Prostate gland (tissue), 2 donors: ENCODE results near the gene ATOX1.

Experiments used
- POLR2A ChIP-seq: fragments of 450-650 bp; IDR thresholded peaks from one replicate; pipeline ENCODE4 v1.6.1; 2016; ENCODE audit warnings: antibody characterized with exemption, mild to moderate bottlenecking
- TF ChIP-seq, protein P1 (sequence below), 4 experiments: fragments of 200-600 bp in 2 of 4; fragments of 450-650 bp in 2 of 4; sonication (generic) in 2 of 4; IDR thresholded peaks; 1 replicate in 3 of 4; 2 replicates in 1 of 4; pipeline ENCODE4 v1.5.1; 2016 to 2019; ENCODE audit warnings: antibody characterized with exemption in 4 of 4, mild to moderate bottlenecking in 2 of 4, moderate library complexity in 2 of 4

- TF ChIP-seq, protein P1, sequence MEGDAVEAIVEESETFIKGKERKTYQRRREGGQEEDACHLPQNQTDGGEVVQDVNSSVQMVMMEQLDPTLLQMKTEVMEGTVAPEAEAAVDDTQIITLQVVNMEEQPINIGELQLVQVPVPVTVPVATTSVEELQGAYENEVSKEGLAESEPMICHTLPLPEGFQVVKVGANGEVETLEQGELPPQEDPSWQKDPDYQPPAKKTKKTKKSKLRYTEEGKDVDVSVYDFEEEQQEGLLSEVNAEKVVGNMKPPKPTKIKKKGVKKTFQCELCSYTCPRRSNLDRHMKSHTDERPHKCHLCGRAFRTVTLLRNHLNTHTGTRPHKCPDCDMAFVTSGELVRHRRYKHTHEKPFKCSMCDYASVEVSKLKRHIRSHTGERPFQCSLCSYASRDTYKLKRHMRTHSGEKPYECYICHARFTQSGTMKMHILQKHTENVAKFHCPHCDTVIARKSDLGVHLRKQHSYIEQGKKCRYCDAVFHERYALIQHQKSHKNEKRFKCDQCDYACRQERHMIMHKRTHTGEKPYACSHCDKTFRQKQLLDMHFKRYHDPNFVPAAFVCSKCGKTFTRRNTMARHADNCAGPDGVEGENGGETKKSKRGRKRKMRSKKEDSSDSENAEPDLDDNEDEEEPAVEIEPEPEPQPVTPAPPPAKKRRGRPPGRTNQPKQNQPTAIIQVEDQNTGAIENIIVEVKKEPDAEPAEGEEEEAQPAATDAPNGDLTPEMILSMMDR (IDR thresholded peaks at IDR 0.05), result no peak
- no peak for TF ChIP-seq POLR2A
Measured at GRCh38 chr5:151737431-151737830, 21.0 kb downstream of the ATOX1 start.
